Transverse colon (tissue), 4 donors: ENCODE results near the gene TMC6. TPM values are rescaled to one million over a fixed set of nuclear protein-coding genes. Genes with fewer than 3 reads are reported as not detected.
A peak's percentile ranks its signal among the peaks of the same experiment; 100 is the strongest.

Source experiments
- DNase-seq: peaks from one replicate; pipeline ENCODE4 v3.0.0-alpha.2; 2019
- H3K27ac ChIP-seq, 4 donors: fragments of 200-600 bp; sonication (generic); 2 replicates each; pipeline ENCODE4 v1.5.1; 2016 to 2018; ENCODE audit warnings: inconsistent platforms in 4 of 4
- H3K27me3 ChIP-seq: fragments of 200-600 bp; sonication (generic); 2 replicates; pipeline ENCODE4 v1.5.1; 2017; ENCODE audit warnings: inconsistent platforms
- H3K36me3 ChIP-seq, 4 donors: fragments of 200-600 bp; sonication (generic); 2 replicates each; pipeline ENCODE4 v1.5.1; 2017 to 2019; ENCODE audit warnings: inconsistent platforms in 4 of 4
- H3K4me1 ChIP-seq, 4 donors: fragments of 200-600 bp; sonication (generic); 2 replicates each; pipeline ENCODE4 v1.5.1; 2017 to 2020; ENCODE audit warnings: inconsistent platforms in 4 of 4
- H3K4me3 ChIP-seq, 4 donors: fragments of 200-600 bp; sonication (generic); 1 replicate in 1 of 4; 2 replicates in 3 of 4; pipeline versions ENCODE4 v1.5.1 to v1.6.1; 2017 to 2019; ENCODE audit warnings: inconsistent platforms in 4 of 4
- H3K9me3 ChIP-seq, 2 donors: fragments of 200-600 bp; sonication (generic); 2 replicates each; pipeline ENCODE4 v1.5.1; 2017 to 2019; ENCODE audit warnings: inconsistent platforms in 2 of 2
- EP300 ChIP-seq: sonication (generic); formaldehyde crosslinking; IDR thresholded peaks from one replicate; pipeline ENCODE4 v1.6.1; 2017; ENCODE audit warnings: antibody characterized with exemption, low read depth
- POLR2A ChIP-seq: fragments of 450-650 bp; IDR thresholded peaks from one replicate; pipeline ENCODE4 v1.6.1; 2016; ENCODE audit warnings: antibody characterized with exemption, mild to moderate bottlenecking, moderate library complexity
- POLR2AphosphoS5 ChIP-seq, 3 donors: sonication (generic); formaldehyde crosslinking; IDR thresholded peaks; one replicate each; pipeline ENCODE4 v1.6.1; 2016; ENCODE audit warnings: antibody characterized with exemption in 3 of 3
- WGBS, 2 donors: methylation state at CpG; one replicate each; pipeline ENCODE4 v1.1.5; 2018; ENCODE audit warnings: low coverage in 1 of 2; 5-methylcytosine and 5-hydroxymethylcytosine counted together
- in situ Hi-C, 4 donors: fragments of 200-750 bp; cut with MboI; loops; one replicate each; pipeline versions ENCODE4 v1.15.0 to v1.15.1; 2017; ENCODE audit warnings: low sequenced_read_pairs in 3 of 4, low pct_ligation_motif_present in 1 of 4, low pct_unique_long_range_greater_than_20kb in 1 of 4
- intact Hi-C: fragments of 100-400 bp; cut with DNase I; formaldehyde crosslinking; loops from one replicate; pipeline ENCODE4 v1.15.1; 2023; ENCODE audit warnings: low total_unique reads
- total RNA-seq, 4 donors: library from RNA; depleted of rRNA; stranded (reverse); fragments of >200 nt; gene quantifications; one replicate each; pipeline ENCODE4 v1.1.0, GENCODE V29; 2016
- TF ChIP-seq, protein P1 (sequence below), 5 experiments: fragments of 200-600 bp in 3 of 5; fragments of 450-650 bp in 2 of 5; sonication (generic) in 3 of 5; IDR thresholded peaks; 1 replicate in 2 of 5; 2 replicates in 3 of 5; pipeline ENCODE4 v1.5.1; 2016 to 2017; ENCODE audit warnings: antibody characterized with exemption in 5 of 5, inconsistent platforms in 3 of 5, mild to moderate bottlenecking in 2 of 5, moderate library complexity in 1 of 5

Gene TMC6
- total RNA-seq, 4 donors from 2014 or later: 39.7 to 181 (median 68.0) TPM

DNA sequence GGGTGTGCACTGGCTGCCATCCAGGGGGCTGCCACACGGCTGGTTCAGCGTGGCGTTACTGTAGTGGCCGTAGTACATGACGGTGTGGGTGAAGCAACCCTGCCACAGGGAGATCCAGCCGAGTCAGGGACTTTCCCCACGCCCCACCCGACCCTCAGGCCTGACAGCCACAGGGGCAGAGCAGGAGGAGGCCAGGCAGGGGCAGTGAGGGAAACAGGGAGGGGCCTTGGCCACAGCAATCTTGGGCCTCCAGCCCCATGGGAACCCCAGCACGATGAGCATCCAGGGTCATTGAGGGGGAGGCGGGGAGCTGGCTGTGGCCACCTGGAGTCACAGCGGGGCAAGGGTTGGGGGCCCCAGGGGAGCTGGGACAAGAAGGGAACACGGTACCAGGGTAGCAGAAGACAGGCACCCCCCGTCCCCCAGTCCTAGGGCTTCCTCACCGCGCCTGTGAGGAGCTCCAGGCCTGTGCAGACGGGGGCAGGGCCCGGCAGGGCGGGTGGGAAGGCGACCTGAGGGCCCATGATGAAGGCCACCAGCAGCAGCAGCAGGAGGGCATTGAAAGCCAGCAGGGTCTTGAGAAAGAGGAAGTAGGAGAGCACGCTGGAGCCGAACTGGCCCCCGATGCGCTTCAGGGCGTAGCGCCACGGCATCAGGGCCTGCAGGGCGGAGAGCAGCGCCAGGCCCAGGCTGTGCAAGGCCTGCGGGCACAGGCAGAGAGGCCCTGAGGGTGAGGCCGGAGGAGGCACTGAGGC is 4.3 kb downstream of the TMC6 start:
- Histone ChIP-seq H3K36me3 (peaks cover 0 to 3% (median 0%) of the 10 kb centered on the region in 4 donors), H3K9me3 (no peaks in the 10 kb centered on the region), H3K4me3 (no peak overlapping the region), H3K27ac (peak overlapping the region; percentile 88 to 91 (median 90)), H3K27me3 (no peaks in the 10 kb centered on the region), H3K4me1 (peaks cover 4 to 50% (median 35%) of the 10 kb centered on the region in 4 donors)
- peak; percentile 57 for DNase-seq
- TF ChIP-seq POLR2AphosphoS5 (IDR thresholded peaks at IDR 0.05) (no peak), EP300 (no peak), POLR2A (no peak)
- TF ChIP-seq, protein P1, sequence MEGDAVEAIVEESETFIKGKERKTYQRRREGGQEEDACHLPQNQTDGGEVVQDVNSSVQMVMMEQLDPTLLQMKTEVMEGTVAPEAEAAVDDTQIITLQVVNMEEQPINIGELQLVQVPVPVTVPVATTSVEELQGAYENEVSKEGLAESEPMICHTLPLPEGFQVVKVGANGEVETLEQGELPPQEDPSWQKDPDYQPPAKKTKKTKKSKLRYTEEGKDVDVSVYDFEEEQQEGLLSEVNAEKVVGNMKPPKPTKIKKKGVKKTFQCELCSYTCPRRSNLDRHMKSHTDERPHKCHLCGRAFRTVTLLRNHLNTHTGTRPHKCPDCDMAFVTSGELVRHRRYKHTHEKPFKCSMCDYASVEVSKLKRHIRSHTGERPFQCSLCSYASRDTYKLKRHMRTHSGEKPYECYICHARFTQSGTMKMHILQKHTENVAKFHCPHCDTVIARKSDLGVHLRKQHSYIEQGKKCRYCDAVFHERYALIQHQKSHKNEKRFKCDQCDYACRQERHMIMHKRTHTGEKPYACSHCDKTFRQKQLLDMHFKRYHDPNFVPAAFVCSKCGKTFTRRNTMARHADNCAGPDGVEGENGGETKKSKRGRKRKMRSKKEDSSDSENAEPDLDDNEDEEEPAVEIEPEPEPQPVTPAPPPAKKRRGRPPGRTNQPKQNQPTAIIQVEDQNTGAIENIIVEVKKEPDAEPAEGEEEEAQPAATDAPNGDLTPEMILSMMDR (IDR thresholded peaks at IDR 0.05): no peak
- in situ Hi-C loops: no loop called here
- 69% methylated on average over 29 of the region's 30 CpGs; no CpG with 5 or more reads in 1 of the 2 donors for WGBS, 2 donors
- intact Hi-C loops: no loop called here

DNA sequence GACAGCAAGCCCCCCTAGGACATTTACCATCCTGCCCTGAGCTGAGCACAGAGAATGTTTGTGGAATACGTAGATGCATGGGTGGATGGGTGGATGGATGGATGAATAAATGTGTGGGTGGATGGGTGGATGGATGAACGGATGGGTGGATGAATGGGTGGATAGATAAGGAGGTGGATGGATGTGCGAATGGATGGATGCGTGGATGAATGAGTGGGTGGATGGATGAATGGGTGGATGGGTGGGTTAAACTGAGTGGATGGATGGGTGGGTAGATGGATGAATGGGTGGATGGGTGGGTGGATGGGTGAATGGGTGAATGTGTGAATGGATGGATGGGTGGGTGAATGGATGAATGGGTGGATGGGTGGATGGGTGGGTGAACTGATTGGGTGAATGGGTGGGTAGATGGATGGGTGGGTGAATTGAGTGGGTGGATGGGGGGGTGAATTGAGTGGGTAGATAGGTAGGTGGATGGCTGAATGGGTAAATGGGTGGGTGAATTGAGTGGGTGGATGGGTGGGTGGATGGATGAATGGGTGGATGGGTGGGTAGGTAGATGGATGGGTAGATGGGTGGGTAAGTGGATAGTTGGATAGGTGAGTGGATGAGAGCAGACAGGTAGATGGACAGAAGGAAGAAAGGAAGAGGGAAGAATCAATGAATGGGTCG is 5.2 kb downstream of the TMC6 start:
- Histone ChIP-seq H3K27me3 (no peaks in the 10 kb centered on the region), H3K9me3 (no peaks in the 10 kb centered on the region), H3K4me1 (peaks cover 4 to 41% (median 27%) of the 10 kb centered on the region in 4 donors), H3K4me3 (no peak overlapping the region), H3K27ac (peak overlapping the region in 1 of 4 donors; percentile 91), H3K36me3 (peaks cover 0 to 3% (median 0%) of the 10 kb centered on the region in 4 donors)
- in situ Hi-C loops (no loop called here), intact Hi-C loops (no loop called here)
- TF ChIP-seq POLR2AphosphoS5 (IDR thresholded peaks at IDR 0.05): no peak
- no peak for TF ChIP-seq POLR2A
- TF ChIP-seq EP300: no peak
- TF ChIP-seq, protein P1 (IDR thresholded peaks at IDR 0.05): no peak
- whole genome bisulfite sequencing, 2 donors: 94 to 97% methylated on average over 5 of the region's 5 CpGs
- DNase-seq: no peak

DNA sequence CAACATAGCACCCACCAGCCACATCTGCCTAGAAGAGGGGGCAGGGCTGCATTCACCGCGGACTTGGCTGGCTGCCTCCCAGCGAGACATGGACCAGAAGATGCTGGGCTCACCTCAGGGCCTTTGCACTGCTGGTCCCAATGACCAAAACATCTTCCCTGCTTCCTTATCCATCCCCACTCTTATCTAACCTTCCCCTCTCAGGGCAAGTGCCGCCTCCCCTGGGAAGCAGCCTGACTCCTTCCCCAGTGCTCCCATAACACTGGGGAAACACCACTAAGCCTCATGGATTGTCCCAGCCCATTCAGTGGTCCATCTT is 5.7 kb downstream of the TMC6 start:
- Histone ChIP-seq H3K4me1 (peaks cover 4 to 38% (median 25%) of the 10 kb centered on the region in 4 donors), H3K36me3 (peaks cover 0 to 3% (median 0%) of the 10 kb centered on the region in 4 donors), H3K27ac (peak overlapping the region in 1 of 4 donors; percentile 67), H3K27me3 (no peaks in the 10 kb centered on the region), H3K4me3 (no peak overlapping the region), H3K9me3 (no peaks in the 10 kb centered on the region)
- 95% methylated on average over 4 of the region's 4 CpGs; no CpG with 5 or more reads in 1 of the 2 donors for WGBS, 2 donors
- in situ Hi-C loops (no loop called here), intact Hi-C loops (no loop called here)
- no peak for DNase-seq
- TF ChIP-seq EP300 (no peak), POLR2AphosphoS5 (IDR thresholded peaks at IDR 0.05) (no peak)

DNA sequence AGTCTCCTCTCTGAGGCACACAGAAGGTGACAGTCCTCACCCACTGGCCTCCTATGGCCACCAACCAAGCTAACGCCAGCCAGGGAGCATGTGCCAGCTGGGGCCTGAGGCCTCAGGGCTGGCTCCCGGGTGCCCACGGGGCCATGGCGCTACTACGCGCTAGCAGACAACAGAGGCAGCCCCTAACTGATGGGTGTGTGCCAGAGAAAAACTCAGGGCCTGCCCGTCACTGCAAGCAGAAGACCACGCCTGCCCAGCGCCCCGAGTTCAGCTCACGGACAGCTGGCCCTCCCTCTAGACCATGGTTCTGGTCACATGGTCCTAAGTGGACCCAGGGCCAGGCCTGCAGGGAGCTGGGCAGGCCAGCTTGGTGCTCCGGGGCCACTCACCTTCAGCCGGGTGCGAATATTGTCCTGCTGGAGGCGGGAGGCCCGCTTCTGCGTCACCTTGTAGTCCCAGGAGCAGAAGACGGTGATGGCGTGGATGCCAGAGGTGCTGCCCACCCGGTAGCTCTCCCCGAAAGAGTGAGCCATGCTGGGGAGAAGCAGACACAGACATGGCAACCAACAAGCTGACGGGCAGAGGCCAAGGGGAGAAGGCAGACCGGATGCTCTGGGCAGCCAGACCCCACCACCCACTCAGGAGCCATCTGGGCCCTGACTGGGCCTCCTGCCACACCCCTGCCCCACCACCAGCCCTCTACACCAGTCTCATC is 6.2 kb downstream of the TMC6 start:
- 87% methylated on average over 19 of the region's 23 CpGs; no CpG with 5 or more reads in 1 of the 2 donors for WGBS, 2 donors
- H3K9me3 ChIP-seq: no peaks in the 10 kb centered on the region
- intact Hi-C loops (no loop called here), in situ Hi-C loops (no loop called here)
- DNase-seq: no peak
- H3K27ac ChIP-seq: peak overlapping the region in 3 of 4 donors; percentile 29 to 67 (median 58)
- H3K36me3 ChIP-seq: peaks cover 0 to 3% (median 0%) of the 10 kb centered on the region in 4 donors
- no peaks in the 10 kb centered on the region for H3K27me3 ChIP-seq
- H3K4me3 ChIP-seq: no peak overlapping the region
- peaks cover 4 to 38% (median 23%) of the 10 kb centered on the region in 4 donors for H3K4me1 ChIP-seq
- TF ChIP-seq, protein P1 (IDR thresholded peaks at IDR 0.05): no peak
- TF ChIP-seq EP300 (no peak), POLR2AphosphoS5 (IDR thresholded peaks at IDR 0.05) (no peak), POLR2A (no peak)
